ENCODE data around the gene ZFPL1. TPM values are rescaled to one million over a fixed set of nuclear protein-coding genes. Genes with fewer than 3 reads are reported as not detected.
A peak's percentile ranks its signal among the peaks of the same experiment; 100 is the strongest.

The ZFPL1 gene
- total RNA-seq, 4 donors from 2014 or later = 26.3 to 43.9 (median 33.3) TPM

- H3K9me3 ChIP-seq = no peaks in the 10 kb centered on the region
- H3K36me3 ChIP-seq = peaks cover 0 to 60% of the 10 kb centered on the region in 2 donors
- H3K27ac ChIP-seq = no peak overlapping the region
- H3K4me1 ChIP-seq = peaks cover 0 to 31% (median 0%) of the 10 kb centered on the region in 3 donors
- TF ChIP-seq CTCF (IDR thresholded peaks at IDR 0.05) (no peak), POLR2AphosphoS5 (IDR thresholded peaks at IDR 0.05) (no peak), EP300 (IDR thresholded peaks at IDR 0.05) (no peak), POLR2A (IDR thresholded peaks at IDR 0.05) (no peak)
- WGBS, 2 donors (ENCODE audit: low coverage in 1 of 2) = 73 to 100% methylated on average over 1 to 4 of the region's 4 CpGs
- no peaks in the 10 kb centered on the region for H3K27me3 ChIP-seq
- ATAC-seq = no peak
- no peak overlapping the region for H3K4me3 ChIP-seq
Measured at GRCh38 chr11:65104628-65105027, 20.6 kb downstream of the ZFPL1 start.

- Histone ChIP-seq H3K27ac (no peak overlapping the region), H3K4me1 (peaks cover 0 to 42% (median 6%) of the 10 kb centered on the region in 3 donors), H3K36me3 (peaks cover 0 to 61% of the 10 kb centered on the region in 2 donors), H3K9me3 (no peaks in the 10 kb centered on the region), H3K27me3 (no peaks in the 10 kb centered on the region), H3K4me3 (no peak overlapping the region)
- no peak for TF ChIP-seq POLR2A (IDR thresholded peaks at IDR 0.05)
- no peak for TF ChIP-seq CTCF (IDR thresholded peaks at IDR 0.05)
- TF ChIP-seq EP300 (IDR thresholded peaks at IDR 0.05) = no peak
- no peak for TF ChIP-seq POLR2AphosphoS5 (IDR thresholded peaks at IDR 0.05)
- ATAC-seq = no peak
- WGBS, 2 donors (ENCODE audit: low coverage in 1 of 2) = 98% methylated on average over 7 of the region's 15 CpGs; no CpG with 5 or more reads in 1 of the 2 donors
Measured at GRCh38 chr11:65107078-65107477, 23.1 kb downstream of the ZFPL1 start.

- no peaks in the 10 kb centered on the region for H3K27me3 ChIP-seq
- H3K4me1 ChIP-seq = peaks cover 2 to 42% (median 15%) of the 10 kb centered on the region in 3 donors
- TF ChIP-seq POLR2AphosphoS5 (IDR thresholded peaks at IDR 0.05) = no peak
- no peaks in the 10 kb centered on the region for H3K9me3 ChIP-seq
- no CpG with 5 or more reads among the region's 52 CpGs for WGBS, 2 donors (ENCODE audit: low coverage in 1 of 2)
- H3K4me3 ChIP-seq = no peak overlapping the region
- H3K36me3 ChIP-seq = peaks cover 0 to 56% of the 10 kb centered on the region in 2 donors
- ATAC-seq = no peak
- H3K27ac ChIP-seq = no peak overlapping the region
Measured at GRCh38 chr11:65107751-65108468, 23.9 kb downstream of the ZFPL1 start.

- Histone ChIP-seq H3K27ac (no peak overlapping the region), H3K4me1 (peaks cover 4 to 47% (median 20%) of the 10 kb centered on the region in 3 donors), H3K36me3 (peaks cover 0 to 52% of the 10 kb centered on the region in 2 donors), H3K4me3 (no peak overlapping the region), H3K27me3 (no peaks in the 10 kb centered on the region), H3K9me3 (no peaks in the 10 kb centered on the region)
- WGBS, 2 donors (ENCODE audit: low coverage in 1 of 2) = 90% methylated on average over 2 of the region's 38 CpGs; no CpG with 5 or more reads in 1 of the 2 donors
- no peak for TF ChIP-seq EP300 (IDR thresholded peaks at IDR 0.05)
- TF ChIP-seq POLR2AphosphoS5 (IDR thresholded peaks at IDR 0.05) = no peak
- TF ChIP-seq CTCF (IDR thresholded peaks at IDR 0.05) = no peak
- no peak for TF ChIP-seq POLR2A (IDR thresholded peaks at IDR 0.05)
- ATAC-seq = no peak
Measured at GRCh38 chr11:65108469-65109123, 24.6 kb downstream of the ZFPL1 start.

GRCh38 chr11:65109231-65110198 is 25.5 kb downstream of the ZFPL1 start:
- Histone ChIP-seq H3K36me3 (peaks cover 0 to 50% of the 10 kb centered on the region in 2 donors), H3K4me3 (no peak overlapping the region), H3K27ac (peak overlapping the region in 2 of 4 donors; percentile 75 to 81), H3K27me3 (no peaks in the 10 kb centered on the region), H3K9me3 (no peaks in the 10 kb centered on the region), H3K4me1 (peaks cover 4 to 44% (median 20%) of the 10 kb centered on the region in 3 donors)
- 83 to 89% methylated on average over 7 to 8 of the region's 36 CpGs for WGBS, 2 donors (ENCODE audit: low coverage in 1 of 2)
- no peak for TF ChIP-seq POLR2AphosphoS5 (IDR thresholded peaks at IDR 0.05)
- TF ChIP-seq CTCF (IDR thresholded peaks at IDR 0.05) = no peak
- TF ChIP-seq POLR2A (IDR thresholded peaks at IDR 0.05) = no peak
- no peak for TF ChIP-seq EP300 (IDR thresholded peaks at IDR 0.05)
- no peak for ATAC-seq

Measured in gastroesophageal sphincter (tissue), 4 donors.